NOMO-1 treated with dmso at 0.1 percent for 144 hours (cell line): ENCODE measurements around the gene LPP.
A peak's percentile ranks its signal among the peaks of the same experiment; 100 is the strongest.

Experiments
- DNase-seq: peaks from one replicate; lab custom pipeline; 2025; ENCODE audit not compliant: unreplicated experiment; lab: John Stamatoyannopoulos, UW

The LPP gene

GRCh38 chr3:188503647-188504046, 349.7 kb downstream of the LPP start:
- no peak for DNase-seq

DNA sequence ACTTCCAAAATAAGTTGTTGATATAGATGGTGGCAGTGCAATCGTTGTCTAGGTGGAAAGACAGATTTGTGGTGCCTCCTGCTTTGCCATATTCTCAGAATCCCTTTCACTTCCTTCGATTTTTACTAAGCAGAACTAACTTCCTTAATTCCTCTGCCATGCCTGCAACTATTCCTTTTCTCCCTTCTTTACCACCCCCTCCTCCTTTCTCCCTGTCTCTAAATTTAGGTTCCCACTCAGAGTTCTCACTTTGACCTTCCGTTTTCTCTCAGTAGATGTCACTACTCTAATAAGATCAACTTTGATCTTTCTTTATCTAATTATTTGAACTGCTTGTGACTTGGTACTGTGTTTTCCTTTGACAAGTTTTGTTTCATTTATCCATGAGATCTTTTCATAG, 351.2 kb downstream of the LPP start:
- DNase-seq = no peak

GRCh38 chr3:188505911-188506310, 352.0 kb downstream of the LPP start:
- DNase-seq = no peak

GRCh38 chr3:188506446-188506845, 352.5 kb downstream of the LPP start:
- no peak for DNase-seq

GRCh38 chr3:188507244-188507720, 353.3 kb downstream of the LPP start:
- peak; percentile 86 for DNase-seq

DNA sequence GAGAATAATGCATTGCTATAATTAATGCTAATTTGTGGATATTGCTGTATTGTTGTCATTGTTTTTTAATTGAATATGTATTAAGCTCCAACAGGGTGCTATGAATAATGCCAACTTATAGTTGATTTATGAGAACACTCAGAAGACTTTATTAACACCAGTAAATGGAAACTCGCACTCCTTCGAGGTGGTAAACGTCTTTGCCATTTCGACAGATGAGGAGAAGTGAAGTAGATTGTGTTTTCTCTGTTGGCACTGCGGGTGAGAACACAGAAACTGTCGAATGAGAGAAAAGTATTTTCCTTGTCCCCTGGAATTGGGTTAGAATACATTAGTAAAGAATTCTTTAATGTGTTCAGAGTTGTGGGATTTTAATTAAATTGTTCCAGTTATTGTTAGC, 354.5 kb downstream of the LPP start:
- no peak for DNase-seq

GRCh38 chr3:188509316-188509715, 355.4 kb downstream of the LPP start:
- no peak for DNase-seq

DNA sequence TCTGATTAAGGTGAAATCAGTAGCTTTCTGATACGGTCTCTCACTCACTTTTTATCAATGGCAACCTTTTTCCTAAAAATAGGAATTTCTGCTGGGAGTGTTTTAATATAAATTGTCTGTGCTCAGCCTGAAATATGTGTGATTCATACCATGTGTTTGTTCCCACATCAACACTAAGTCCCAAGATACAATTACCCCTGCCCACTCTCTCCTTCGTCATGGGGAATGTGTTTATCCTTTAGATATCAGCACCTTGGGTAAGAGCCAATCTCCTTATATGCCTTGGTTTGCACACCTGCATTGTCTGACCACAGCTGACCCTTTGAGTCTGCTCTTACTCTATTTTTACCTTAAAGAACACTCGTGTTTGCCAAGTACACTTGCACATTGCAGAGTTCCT, 356.4 kb downstream of the LPP start:
- no peak for DNase-seq

DNA sequence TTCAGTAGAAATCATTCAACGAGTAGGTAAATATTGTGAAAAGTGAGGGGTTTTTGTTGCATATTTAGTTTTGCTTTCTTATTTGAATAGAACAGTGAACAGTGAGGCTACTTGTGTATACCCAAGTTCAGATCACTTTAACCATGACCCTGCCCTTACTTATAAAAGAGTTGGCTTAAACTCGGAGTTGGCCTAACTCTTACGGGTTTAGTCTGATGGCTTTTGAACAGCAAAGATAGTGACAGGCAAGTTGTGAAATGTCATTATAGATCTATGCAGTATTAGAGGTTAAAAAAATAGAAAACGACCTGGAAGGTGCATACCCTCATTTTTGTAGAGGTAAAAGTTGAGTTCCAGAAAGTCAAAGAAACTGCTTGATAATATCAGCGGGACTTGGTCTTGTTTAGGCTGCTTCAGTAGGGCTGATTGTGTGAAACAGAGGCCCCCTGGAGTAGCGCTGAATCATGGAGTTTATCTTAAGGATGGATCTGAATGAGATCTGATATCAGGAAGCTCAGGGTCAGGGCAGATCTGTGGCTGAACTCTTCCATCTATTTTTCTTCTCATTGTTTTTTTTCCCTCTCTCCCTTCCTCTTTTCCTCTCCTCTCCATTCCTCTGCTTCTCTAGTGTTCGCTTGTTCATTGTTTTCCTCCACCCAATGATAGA, 359.8 kb downstream of the LPP start:
- DNase-seq = no peak

DNA sequence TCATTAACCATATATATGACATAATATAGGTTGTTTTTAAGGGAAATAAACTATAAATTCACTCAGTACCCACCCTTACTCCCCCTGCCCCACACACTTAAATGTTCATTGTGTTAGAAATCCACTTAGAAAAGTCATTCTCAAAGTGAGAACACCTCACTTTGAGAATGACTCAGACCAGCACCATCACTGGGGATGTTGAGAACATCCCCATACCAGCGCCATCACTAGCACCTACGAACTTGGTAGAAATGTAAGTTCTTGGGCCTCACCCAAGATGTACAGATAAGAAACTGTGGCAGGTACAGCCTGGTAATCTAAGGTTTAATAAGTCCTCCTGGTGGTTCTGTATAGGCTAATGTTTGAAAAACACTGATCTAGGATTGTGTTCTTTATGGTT, 362.6 kb downstream of the LPP start:
- DNase-seq = no peak

- no peak for DNase-seq
Observed at GRCh38 chr3:188518416-188518815, 364.5 kb downstream of the LPP start.

DNA sequence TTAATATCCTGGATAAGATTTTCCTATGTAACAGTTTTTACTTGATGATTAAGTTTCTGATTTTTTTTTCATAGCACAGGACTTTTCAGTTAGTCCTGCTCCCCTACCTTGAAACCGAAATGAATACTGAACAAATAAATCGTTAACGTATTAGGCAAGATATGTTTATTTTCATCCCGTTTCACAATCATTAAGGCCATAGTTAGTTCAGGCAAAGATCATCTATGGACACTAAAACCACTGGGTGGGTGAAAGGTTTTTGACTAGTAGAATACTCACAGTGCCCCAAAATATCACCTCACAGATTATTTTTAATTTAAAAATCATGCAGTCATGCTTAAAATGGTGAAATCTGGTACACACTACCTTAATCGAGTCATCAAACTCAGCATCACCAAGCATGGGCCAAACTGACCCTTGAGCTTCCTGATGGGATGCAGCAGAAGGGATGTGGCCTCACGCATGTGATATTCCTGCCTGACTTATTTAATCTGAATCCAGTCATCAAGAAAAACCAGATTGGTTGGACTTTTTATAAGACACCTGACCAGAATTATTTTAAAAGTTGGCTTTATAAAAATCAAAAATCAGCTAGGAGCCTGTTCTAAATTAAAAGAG, 365.0 kb downstream of the LPP start:
- peak; percentile 54 for DNase-seq

GRCh38 chr3:188520466-188520865, 366.5 kb downstream of the LPP start:
- DNase-seq = no peak

GRCh38 chr3:188522115-188522514, 368.2 kb downstream of the LPP start:
- DNase-seq = no peak

DNA sequence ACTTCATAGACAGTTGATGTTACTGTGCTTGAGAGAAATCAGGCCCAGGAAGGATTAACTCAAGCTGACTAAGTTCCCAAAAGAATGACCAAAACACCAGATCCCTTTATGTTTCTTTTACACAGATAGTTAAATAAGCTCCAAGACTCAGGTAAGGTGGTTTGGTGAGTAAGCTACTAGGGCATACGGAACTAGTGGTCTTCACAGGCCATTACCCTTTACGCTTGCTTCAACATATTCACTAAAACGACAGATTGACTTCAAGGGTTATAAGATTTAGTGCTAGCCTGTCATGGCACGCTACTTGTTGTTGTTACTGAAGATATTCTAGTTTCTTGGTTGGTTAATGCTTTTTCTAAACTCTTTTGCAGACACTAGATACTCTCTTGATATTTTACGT, 369.3 kb downstream of the LPP start:
- no peak for DNase-seq

DNA sequence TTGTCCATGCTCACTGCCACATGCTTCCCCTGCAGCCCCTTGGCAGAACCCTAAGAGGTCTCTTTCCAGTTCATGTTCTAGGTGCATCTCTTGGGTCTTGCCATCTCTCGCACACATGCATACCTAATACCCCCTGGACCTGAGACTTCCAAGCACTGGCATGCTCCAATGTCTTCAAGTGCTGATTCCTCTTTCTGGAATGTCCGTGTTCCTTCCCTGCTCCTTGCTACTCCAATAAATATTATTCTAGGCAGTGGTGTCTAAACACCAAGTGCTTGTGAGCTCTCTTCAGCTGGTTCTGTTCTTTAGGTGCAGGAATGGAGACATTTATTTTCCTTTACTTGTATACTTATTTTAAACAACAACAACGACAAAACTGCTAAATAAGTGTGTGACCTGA, 370.1 kb downstream of the LPP start:
- no peak for DNase-seq

DNA sequence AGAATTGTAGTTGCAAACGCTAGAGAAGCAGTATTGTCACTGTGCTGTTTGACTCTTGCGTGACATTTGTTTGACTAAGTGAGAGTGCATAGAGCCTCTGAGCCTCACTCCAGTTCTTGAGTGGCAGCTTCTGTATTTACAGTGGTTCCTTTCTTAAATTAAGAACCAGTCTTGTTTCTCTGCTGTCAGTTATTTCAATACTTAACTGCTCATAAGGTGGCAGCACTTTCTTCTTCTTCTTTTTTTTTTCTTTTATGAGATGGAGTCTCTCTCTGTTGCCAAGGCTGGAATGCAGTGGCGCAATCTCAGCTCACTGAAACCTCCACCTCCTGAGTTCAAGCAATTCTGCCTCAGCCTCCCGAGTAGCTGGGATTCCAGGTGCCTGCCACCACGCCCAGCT, 372.1 kb downstream of the LPP start:
- peak; percentile 28 for DNase-seq

GRCh38 chr3:188527389-188527788, 373.4 kb downstream of the LPP start:
- no peak for DNase-seq

DNA sequence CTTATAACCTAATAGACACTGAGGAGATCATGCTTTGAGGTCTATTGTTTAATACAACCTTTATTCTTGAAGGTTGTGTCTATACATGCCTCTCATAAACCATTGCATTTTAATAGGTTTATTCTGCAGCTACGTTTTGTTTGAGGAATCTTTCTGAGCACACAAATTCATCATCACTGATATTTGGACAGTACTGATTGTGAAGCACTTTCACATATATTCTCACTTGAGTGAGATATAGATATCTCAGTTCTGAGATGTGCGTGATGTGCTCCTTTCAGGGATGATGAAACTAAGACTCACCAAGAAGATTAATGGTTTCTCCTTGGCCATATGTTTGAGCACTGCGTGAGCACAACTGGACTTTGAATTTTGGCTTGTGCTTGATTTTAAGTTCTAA, 374.4 kb downstream of the LPP start:
- DNase-seq = no peak

GRCh38 chr3:188529228-188529627, 375.3 kb downstream of the LPP start:
- DNase-seq = no peak

GRCh38 chr3:188530226-188530625, 376.3 kb downstream of the LPP start:
- DNase-seq = no peak

- no peak for DNase-seq
Observed at GRCh38 chr3:188531210-188531609, 377.3 kb downstream of the LPP start.

DNA sequence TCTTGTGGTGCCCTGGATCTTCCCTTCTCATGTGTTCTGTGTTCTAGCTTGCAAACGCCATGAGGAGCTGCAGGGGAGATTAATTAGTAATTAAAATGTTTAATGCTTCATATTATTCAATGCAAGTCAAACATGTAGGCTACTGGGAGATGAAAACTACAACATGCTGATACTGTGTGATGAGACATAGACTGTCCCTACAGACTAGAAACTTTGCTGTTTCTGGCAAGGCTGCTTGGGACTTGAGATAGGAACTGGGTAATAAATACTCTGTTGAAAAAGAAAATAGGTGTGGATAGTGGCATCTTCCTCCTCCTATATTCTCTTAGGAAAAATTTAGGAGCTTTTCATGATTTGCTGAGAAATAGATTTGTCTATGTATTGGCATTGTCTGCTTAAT, 379.2 kb downstream of the LPP start:
- DNase-seq = no peak
